ENCODE measurements around the gene C11orf97. TPM values are rescaled to one million over a fixed set of nuclear protein-coding genes. Genes with fewer than 3 reads are reported as not detected.

The C11orf97 gene
- total RNA-seq, 4 donors from 2014 or later, result not detected

- no peak overlapping the region for H3K4me3 ChIP-seq (ENCODE audit: low read depth, poor library complexity, severe bottlenecking)
- TF ChIP-seq POLR2A (IDR thresholded peaks at IDR 0.05) (no peak), CTCF (IDR thresholded peaks at IDR 0.05) (no peak)
- WGBS, 2 donors, result 55 to 58% methylated on average over 1 of the region's 1 CpG
- intact Hi-C loops (cut with DNase I; ENCODE audit: low total_unique reads), result no loop called here
- DNase-seq (ENCODE audit: low spot score in 2 of 2), result no peak
Measured at GRCh38 chr11:94557992-94558391, 45.7 kb downstream of the C11orf97 start.

DNA sequence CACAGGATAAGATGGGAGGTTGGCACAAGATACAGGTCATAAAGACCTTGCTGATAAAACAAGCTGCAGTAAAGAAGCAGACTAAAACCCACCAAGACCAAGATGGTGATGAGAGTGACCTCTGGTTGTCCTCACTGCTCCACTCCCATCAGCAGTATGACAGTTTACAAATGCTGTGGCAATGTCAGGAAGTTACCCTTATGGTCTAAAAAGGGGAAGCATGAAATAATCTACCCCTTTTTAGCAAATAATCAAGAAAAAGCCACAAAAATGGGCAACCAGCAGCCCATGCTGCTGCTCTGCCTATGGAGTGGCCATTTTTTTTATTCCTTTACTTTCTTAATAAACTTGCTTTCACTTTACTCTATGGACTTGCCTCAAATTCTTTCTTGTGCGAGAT lies 46.2 kb downstream of the C11orf97 start:
- intact Hi-C loops (cut with DNase I; ENCODE audit: low total_unique reads), result no loop called here
- H3K4me3 ChIP-seq (ENCODE audit: low read depth, poor library complexity, severe bottlenecking), result no peak overlapping the region
- WGBS, 2 donors, result 94 to 97% methylated on average over 1 of the region's 1 CpG
- DNase-seq (ENCODE audit: low spot score in 2 of 2), result no peak
- TF ChIP-seq POLR2A (IDR thresholded peaks at IDR 0.05), result no peak
- TF ChIP-seq CTCF (IDR thresholded peaks at IDR 0.05), result no peak

- intact Hi-C loops (cut with DNase I; ENCODE audit: low total_unique reads), result no loop called here
- TF ChIP-seq CTCF (IDR thresholded peaks at IDR 0.05) (no peak), POLR2A (IDR thresholded peaks at IDR 0.05) (no peak)
- H3K4me3 ChIP-seq (ENCODE audit: low read depth, poor library complexity, severe bottlenecking), result no peak overlapping the region
- WGBS, 2 donors, result 96 to 99% methylated on average over 4 of the region's 4 CpGs
- DNase-seq (ENCODE audit: low spot score in 2 of 2), result no peak
Measured at GRCh38 chr11:94558932-94559331, 46.7 kb downstream of the C11orf97 start.

- intact Hi-C loops (cut with DNase I; ENCODE audit: low total_unique reads), result no loop called here
- WGBS, 2 donors, result 92 to 94% methylated on average over 2 of the region's 2 CpGs
- no peak for DNase-seq (ENCODE audit: low spot score in 2 of 2)
- TF ChIP-seq POLR2A (IDR thresholded peaks at IDR 0.05) (no peak), CTCF (IDR thresholded peaks at IDR 0.05) (no peak)
- H3K4me3 ChIP-seq (ENCODE audit: low read depth, poor library complexity, severe bottlenecking), result no peak overlapping the region
Measured at GRCh38 chr11:94559361-94559760, 47.1 kb downstream of the C11orf97 start.

- TF ChIP-seq CTCF (IDR thresholded peaks at IDR 0.05), result no peak
- no peak for TF ChIP-seq POLR2A (IDR thresholded peaks at IDR 0.05)
- intact Hi-C loops (cut with DNase I; ENCODE audit: low total_unique reads), result no loop called here
Measured at GRCh38 chr11:94560834-94561233, 48.6 kb downstream of the C11orf97 start.

GRCh38 chr11:94563176-94563847 lies 51.1 kb downstream of the C11orf97 start:
- intact Hi-C loops (cut with DNase I; ENCODE audit: low total_unique reads), result no loop called here
- TF ChIP-seq CTCF (IDR thresholded peaks at IDR 0.05) (no peak), POLR2A (IDR thresholded peaks at IDR 0.05) (no peak)
- no peak overlapping the region for H3K4me3 ChIP-seq (ENCODE audit: low read depth, poor library complexity, severe bottlenecking)
- no peak for DNase-seq (ENCODE audit: low spot score in 2 of 2)
- WGBS, 2 donors, result 32 to 37% methylated on average over 4 of the region's 4 CpGs

More at GRCh38 chr11:94560834-94561233, 48.6 kb downstream of the C11orf97 start:
- WGBS, 2 donors, result 91 to 100% methylated on average over 3 of the region's 3 CpGs
- no peak overlapping the region for H3K4me3 ChIP-seq (ENCODE audit: low read depth, poor library complexity, severe bottlenecking)
- DNase-seq (ENCODE audit: low spot score in 2 of 2), result no peak

Measured in lower leg skin (tissue), 4 donors.